K562 (cell line): ENCODE measurements around the gene FOXP4. TPM values are rescaled to one million over a fixed set of nuclear protein-coding genes. Genes with fewer than 3 reads are reported as not detected.
A peak's percentile ranks its signal among the peaks of the same experiment; 100 is the strongest.

Source experiments
- ATAC-seq: fragments of 200-7000 bp; cut with Tn5 transposase; 3 replicates; pipeline ENCODE4 v1.9.1; 2020; ENCODE audit warnings: moderate library complexity
- BruUV-seq: library from RNA; stranded (reverse); fragments of 400-500 nt; replicated peaks from 2 replicates; lab custom pipeline; 2021; lab: Mats Ljungman, UMichigan
- CTCF ChIA-PET: fragments of 300-600 bp; formaldehyde crosslinking; extraction: SDS; loops from one replicate; lab custom pipeline; 2021; ENCODE audit warnings: low intra/inter-chr PET ratio; lab: Yijun Ruan, JAX
- POLR2A ChIA-PET: fragments of 300-600, 350-650 bp; sonication (Branson Sonifier 250); formaldehyde crosslinking; extraction: SDS; loops from one replicate; lab custom pipeline; 2021; ENCODE audit warnings: antibody characterized with exemption, inconsistent platforms; lab: Yijun Ruan, JAX
- DNase-seq, 4 experiments: peaks; one replicate each; pipeline versions ENCODE4 v3.0.0 to v3.0.0-alpha.2; 2011 to 2018; ENCODE audit warnings: low spot score in 3 of 4, mixed read lengths in 3 of 4; ENCODE audit errors: extremely low read depth in 1 of 4
- FAIRE-seq: peaks from 2 replicates; lab custom pipeline; 2011; peaks lifted over from hg19 to GRCh38; lab: Jason Lieb, UNC
- H2AFZ ChIP-seq: 2 replicates; pipeline ENCODE4 v1.6.0; 2011; ENCODE audit warnings: low read depth, low read length, control low read depth, inconsistent platforms
- H3K27ac ChIP-seq: fragments of 200-600 bp; 3 replicates; pipeline ENCODE4 v1.8.0; 2011; ENCODE audit warnings: low read depth, mild to moderate bottlenecking, control low read depth, inconsistent platforms, low read length, moderate library complexity, mixed read lengths; ENCODE audit errors: extremely low read depth
- H3K27me3 ChIP-seq, 2 experiments: fragments of 300-600 bp in 1 of 2; 2 replicates in 1 of 2; 3 replicates in 1 of 2; pipeline versions ENCODE4 v1.6.0 to v1.8.0; 2011; ENCODE audit warnings: inconsistent platforms in 2 of 2, low read length in 2 of 2, mild to moderate bottlenecking in 1 of 2, mixed read lengths in 1 of 2, moderate library complexity in 1 of 2; ENCODE audit not compliant: control insufficient read depth in 2 of 2, insufficient read depth in 2 of 2
- H3K36me3 ChIP-seq: fragments of 300-600 bp; 3 replicates; pipeline ENCODE4 v1.8.0; 2011; ENCODE audit warnings: mild to moderate bottlenecking, low read length, inconsistent platforms; ENCODE audit not compliant: control insufficient read depth, insufficient read depth
- H3K4me1 ChIP-seq, 2 experiments: fragments of 200-600 bp in 1 of 2; replicated peaks in 1 of 2; 2 replicates in 1 of 2; 3 replicates in 1 of 2; pipeline versions ENCODE4 v1.5.1 to v1.8.0; 2011; ENCODE audit warnings: inconsistent platforms in 2 of 2, low read length in 2 of 2, mild to moderate bottlenecking in 1 of 2, mixed read lengths in 1 of 2, moderate library complexity in 1 of 2; ENCODE audit not compliant: control insufficient read depth in 2 of 2, insufficient read depth in 2 of 2
- H3K4me2 ChIP-seq: 2 replicates; pipeline ENCODE4 v1.6.1; 2011; ENCODE audit warnings: low read length, control low read depth, inconsistent platforms, mixed read lengths; ENCODE audit not compliant: insufficient read depth
- H3K4me3 ChIP-seq: fragments of 200-600 bp; sonication (generic), shearing (Covaris generic); 2 replicates; pipeline ENCODE4 v1.5.1; 2016; ENCODE audit warnings: control low read depth, inconsistent platforms
- H3K79me2 ChIP-seq: fragments of 200-600 bp; 3 replicates; pipeline ENCODE4 v1.8.0; 2011; ENCODE audit warnings: low read length, inconsistent platforms; ENCODE audit not compliant: control insufficient read depth, insufficient read depth
- H3K9ac ChIP-seq, 2 experiments: 2 replicates each; pipeline versions ENCODE4 v1.6.0 to v1.6.1; 2011; ENCODE audit warnings: low read depth in 2 of 2, low read length in 2 of 2, control low read depth in 1 of 2, inconsistent platforms in 1 of 2, mild to moderate bottlenecking in 1 of 2, mixed read lengths in 1 of 2; ENCODE audit not compliant: insufficient read depth in 1 of 2
- H3K9me1 ChIP-seq: one replicate; pipeline ENCODE4 v1.6.0; 2011; ENCODE audit warnings: inconsistent platforms, mild to moderate bottlenecking, low read length, moderate library complexity; ENCODE audit not compliant: control insufficient read depth, insufficient read depth
- H3K9me3 ChIP-seq: replicated peaks from 2 replicates; pipeline ENCODE4 v1.5.1; 2011; ENCODE audit warnings: low read depth, low read length, inconsistent platforms; ENCODE audit not compliant: control insufficient read depth, insufficient read depth
- H4K20me1 ChIP-seq: replicated peaks from 2 replicates; pipeline ENCODE4 v1.6.1; 2011; ENCODE audit warnings: low read length, inconsistent platforms, mixed read lengths; ENCODE audit not compliant: control insufficient read depth, insufficient read depth
- BHLHE40 ChIP-seq: IDR thresholded peaks from 2 replicates; pipeline ENCODE4 v1.6.1; 2011; ENCODE audit warnings: low read length, improper control_type of control experiment
- BRF2 ChIP-seq: IDR thresholded peaks from 3 replicates; pipeline ENCODE4 v1.6.1; 2011; ENCODE audit warnings: borderline replicate concordance, mild to moderate bottlenecking; ENCODE audit not compliant: insufficient read length, insufficient read depth
- CEBPG ChIP-seq, 3 experiments: fragments of 200-800 bp in 1 of 3; sonication (Bioruptor generic) in 1 of 3; sonication (generic) in 1 of 3; formaldehyde crosslinking in 1 of 3; IDR thresholded peaks in 2 of 3; conservative IDR thresholded peaks in 1 of 3; 2 replicates each; pipeline versions ENCODE4 v1.6.1 to v1.8.0; 2016 to 2022; ENCODE audit warnings: missing compliant biosample characterization in 2 of 3, missing genetic modification characterization in 2 of 3, mild to moderate bottlenecking in 1 of 3, missing genetic modification reagents in 1 of 3
- DPF2 ChIP-seq: fragments of 450-650 bp; IDR thresholded peaks from 2 replicates; pipeline ENCODE4 v1.6.1; 2016
- EZH2 ChIP-seq: IDR thresholded peaks from 2 replicates; pipeline ENCODE4 v1.6.1; 2012; ENCODE audit warnings: low read depth, mild to moderate bottlenecking, inconsistent platforms, low read length, borderline replicate concordance
- HDAC2 ChIP-seq: fragments of 450-650 bp; IDR thresholded peaks from 2 replicates; pipeline ENCODE4 v1.6.1; 2016; ENCODE audit warnings: mild to moderate bottlenecking
- HEY1 ChIP-seq: fragments of 250-450 bp; sonication (Bioruptor Pico); IDR thresholded peaks from 2 replicates; pipeline ENCODE4 v1.5.0; 2020; ENCODE audit warnings: mild to moderate bottlenecking, moderate library complexity, borderline replicate concordance
- KHSRP ChIP-seq: fragments of 450-650 bp; IDR thresholded peaks from 2 replicates; pipeline ENCODE4 v1.6.1; 2017
- PYGO2 ChIP-seq: fragments of 450-650 bp; IDR thresholded peaks from 2 replicates; pipeline ENCODE4 v1.6.1; 2016; ENCODE audit warnings: mild to moderate bottlenecking, missing genetic modification characterization, moderate library complexity, missing compliant biosample characterization
- ZFPM2 ChIP-seq: fragments of 250-450 bp; sonication (Bioruptor Pico); IDR thresholded peaks from 2 replicates; pipeline ENCODE4 v1.5.1; 2022; ENCODE audit warnings: mild to moderate bottlenecking
- ZNF436 ChIP-seq: fragments of 250-450, 450-650 bp; sonication (Bioruptor Pico); formaldehyde crosslinking; IDR thresholded peaks from 2 replicates; pipeline ENCODE4 v1.7.0; 2020; ENCODE audit warnings: mild to moderate bottlenecking
- ZNF766 ChIP-seq: fragments of 200-800 bp; sonication (Bioruptor generic); conservative IDR thresholded peaks from 2 replicates; pipeline ENCODE4 v1.6.1; 2016; ENCODE audit warnings: missing genetic modification characterization, missing compliant biosample characterization
- WGBS: fragments of 100-300 bp; shearing (Covaris generic); methylation state at CpG from one replicate; pipeline ENCODE4 v1.1.6; 2016; ENCODE audit warnings: low coverage, mixed read lengths; ENCODE audit not compliant: insufficient coverage; ENCODE audit errors: missing lambda C conversion rate; 5-methylcytosine and 5-hydroxymethylcytosine counted together
- in situ Hi-C: fragments of 300-500 bp; cut with MboI; formaldehyde crosslinking; loops from 4 replicates; pipeline ENCODE4 v1.15.0; 2018; ENCODE audit warnings: inconsistent platforms, mixed read lengths
- intact Hi-C: fragments of 100-400 bp; cut with micrococcal nuclease; formaldehyde crosslinking; loops from 2 replicates; pipeline ENCODE4 v1.14.2; 2022
- polyA plus RNA-seq, 8 experiments: library from polyadenylated mRNA; depleted of rRNA in 4 of 8; stranded (reverse) in 5 of 8; unstranded in 3 of 8; fragments of >200 nt; fragmentation: Nextera tagmentation in 2 of 8; fragmentation: Illumina TruSeq in 1 of 8; extraction: Ambion mirVana in 2 of 8; extraction: Trizol in 1 of 8; gene quantifications; 2 replicates each; pipeline versions ENCODE4 v1.2.1 to v1.2.3, GENCODE V29; 2011 to 2014; ENCODE audit warnings: inconsistent platforms in 1 of 8, missing spikeins in 1 of 8
- total RNA-seq, 7 experiments: library from RNA; depleted of rRNA in 6 of 7; stranded (reverse); fragments of >200 nt in 6 of 7; fragmentation: Illumina TruSeq in 2 of 7; extraction: Trizol in 2 of 7; gene quantifications; 2 replicates each; pipeline versions ENCODE4 v1.2.1 to v1.2.3, GENCODE V29; 2011 to 2021; ENCODE audit warnings: low replicate concordance in 1 of 7

The FOXP4 gene
- total and polyA plus RNA-seq, 9 of the 15 experiments (the other 6 are each of a cell fraction or from before 2014, with no cell fraction given): 0.11 to 29.4 (median 2.3) TPM

- POLR2A ChIA-PET: interaction anchor here (0.8 to 1.5 kb wide), 3 partner anchors 12 to 98 kb away, joined by 3 to 4 read pairs (median 3); no protein-coding TSS in a partner anchor
- FAIRE-seq (no peak), DNase-seq (no peak), ATAC-seq (no peak; the same call in 2 of the 3 replicates)
- 0 out of 2 replicates have a peak, but pooled peaks cover 4% of the 10 kb centered on the region for H4K20me1 ChIP-seq
- H3K79me2 ChIP-seq: no peaks in the 10 kb centered on the region
- no peaks in the 10 kb centered on the region for H3K4me1 ChIP-seq
- no peak overlapping the region for H3K27ac ChIP-seq
- no peak overlapping the region for H3K4me3 ChIP-seq
- intact Hi-C loops: no loop called here
- CTCF ChIA-PET: no interaction called here
- under 1% methylated on average over 8 of the region's 8 CpGs for WGBS
- BruUV-seq: no TSS peak
- H2AFZ ChIP-seq: no peak overlapping the region
- no peaks in the 10 kb centered on the region for H3K36me3 ChIP-seq
- peaks cover 61 to 81% of the 10 kb centered on the region in 2 experiments for H3K27me3 ChIP-seq
- no peaks in the 10 kb centered on the region for H3K9me3 ChIP-seq
- TF ChIP-seq PYGO2: no peak
- no peak for TF ChIP-seq DPF2
- no peak for TF ChIP-seq HDAC2
- no peak for TF ChIP-seq ZFPM2 (CRISPR knock-in tag)
- TF ChIP-seq KHSRP: no peak
- TF ChIP-seq ZNF766 (CRISPR knock-in tag): no peak
- TF ChIP-seq, all 486 proteins: peak for 0
- in situ Hi-C loops: no loop called here
- no peaks in the 10 kb centered on the region for H3K9me1 ChIP-seq
- no peak overlapping the region for H3K9ac ChIP-seq
- no peak overlapping the region for H3K4me2 ChIP-seq
Observed at GRCh38 chr6:41630946-41631345, 84.8 kb downstream of the FOXP4 start.

GRCh38 chr6:41633056-41633634, 87.0 kb downstream of the FOXP4 start:
- ATAC-seq (no peak), DNase-seq (no peak), FAIRE-seq (no peak)
- Histone ChIP-seq H3K4me2 (no peak overlapping the region), H3K27ac (no peak overlapping the region), H3K4me1 (peaks cover 0 to 13% of the 10 kb centered on the region in 2 experiments; a peak in 1 of 5 replicates), H3K9ac (no peak overlapping the region), H3K79me2 (no peaks in the 10 kb centered on the region), H3K9me1 (no peaks in the 10 kb centered on the region), H2AFZ (no peak overlapping the region), H4K20me1 (peaks cover 7% of the 10 kb centered on the region; the same call in 1 of the 2 replicates), H3K36me3 (no peaks in the 10 kb centered on the region), H3K27me3 (peaks cover 62 to 81% of the 10 kb centered on the region in 2 experiments), H3K9me3 (no peaks in the 10 kb centered on the region), H3K4me3 (no peak overlapping the region)
- CTCF ChIA-PET: no interaction called here
- WGBS: 0% methylated on average over 2 of the region's 2 CpGs
- POLR2A ChIA-PET: no interaction called here
- TF ChIP-seq BRF2: no peak
- no peak for TF ChIP-seq HEY1 (CRISPR knock-in tag)
- no peak for TF ChIP-seq EZH2
- no peak for TF ChIP-seq CEBPG (CRISPR knock-in tag; IDR thresholded peaks at IDR 0.05)
- TF ChIP-seq CEBPG (tag; conservative IDR thresholded peaks at IDR 0.05 in 1 of 2, IDR thresholded peaks at IDR 0.05 in 1 of 2): peak; percentile 54 to 79; a peak in 3 of 4 replicates
- TF ChIP-seq ZNF436 (CRISPR knock-in tag): no peak
- no peak for TF ChIP-seq HDAC2
- TF ChIP-seq BHLHE40: no peak
- in situ Hi-C loops (no loop called here), intact Hi-C loops (no loop called here)
- BruUV-seq: no TSS peak
